HG02678 (cell line): ENCODE results near the gene GPSM1.

ENCODE experiments used
- ATAC-seq: cut with Tn5 transposase; IDR thresholded peaks from one replicate; pipeline ENCODE4 v1.9.1; 2021; ENCODE audit warnings: mild to moderate bottlenecking, moderate library complexity; ENCODE audit not compliant: unreplicated experiment

Gene GPSM1

GRCh38 chr9:136407911-136408310, 80.6 kb downstream of the GPSM1 start:
- ATAC-seq, result no peak
